Neuronal stem cell (in vitro differentiated cells): ENCODE results near the gene BCAS1.

Experiments
- DNase-seq: peaks from one replicate; pipeline ENCODE4 v3.0.0-alpha.2; 2013; ENCODE audit warnings: low spot score
- H2AFZ ChIP-seq: one replicate; pipeline ENCODE4 v1.6.1; 2013; ENCODE audit warnings: mild to moderate bottlenecking, low read length, inconsistent platforms
- H2AK5ac ChIP-seq: 2 replicates; pipeline ENCODE4 v1.6.1; 2013; ENCODE audit warnings: low read depth, mild to moderate bottlenecking, inconsistent platforms, low read length, moderate library complexity, mixed read lengths
- H2BK120ac ChIP-seq: 2 replicates; pipeline ENCODE4 v1.6.1; 2013; ENCODE audit warnings: low read depth, mild to moderate bottlenecking, inconsistent platforms, low read length, moderate library complexity, mixed read lengths
- H2BK12ac ChIP-seq: one replicate; pipeline ENCODE4 v1.6.1; 2013; ENCODE audit warnings: low read length, inconsistent platforms
- H2BK15ac ChIP-seq: 2 replicates; pipeline ENCODE4 v1.6.1; 2013; ENCODE audit warnings: mild to moderate bottlenecking, low read length, inconsistent platforms, mixed read lengths
- H2BK5ac ChIP-seq: one replicate; pipeline ENCODE4 v1.6.1; 2013; ENCODE audit warnings: inconsistent platforms, mild to moderate bottlenecking, low read length, moderate library complexity
- H3K14ac ChIP-seq: one replicate; pipeline ENCODE4 v1.6.1; 2013; ENCODE audit warnings: low read length, inconsistent platforms
- H3K18ac ChIP-seq: 2 replicates; pipeline ENCODE4 v1.6.1; 2013; ENCODE audit warnings: low read length, inconsistent platforms
- H3K23ac ChIP-seq: 2 replicates; pipeline ENCODE4 v1.6.1; 2013; ENCODE audit warnings: low read depth, mild to moderate bottlenecking, mixed read lengths, low read length, inconsistent platforms; ENCODE audit not compliant: poor library complexity
- H3K27ac ChIP-seq: replicated peaks from 3 replicates; pipeline ENCODE4 v1.5.1; 2013; ENCODE audit warnings: low read length, inconsistent platforms
- H3K27me3 ChIP-seq, 3 experiments: 2 replicates each; pipeline ENCODE4 v1.6.1; 2013; ENCODE audit warnings: low read length in 3 of 3, mild to moderate bottlenecking in 2 of 3, inconsistent platforms in 1 of 3, low read depth in 1 of 3, mixed read lengths in 1 of 3, moderate library complexity in 1 of 3; ENCODE audit not compliant: control insufficient read depth in 3 of 3, insufficient read depth in 3 of 3
- H3K36me3 ChIP-seq, 2 donors: replicated peaks in 1 of 2; 2 replicates each; pipeline ENCODE4 v1.6.1; 2013; ENCODE audit warnings: low read length in 2 of 2; ENCODE audit not compliant: control insufficient read depth in 2 of 2, insufficient read depth in 2 of 2
- H3K4ac ChIP-seq: 2 replicates; pipeline ENCODE4 v1.6.1; 2013; ENCODE audit warnings: inconsistent platforms, mild to moderate bottlenecking, low read length, moderate library complexity
- H3K4me1 ChIP-seq, 2 donors: 1 replicate in 1 of 2; 2 replicates in 1 of 2; pipeline ENCODE4 v1.6.1; 2013; ENCODE audit warnings: low read length in 2 of 2, low read depth in 1 of 2; ENCODE audit not compliant: control insufficient read depth in 2 of 2, insufficient read depth in 1 of 2
- H3K4me2 ChIP-seq: one replicate; pipeline ENCODE4 v1.6.1; 2013; ENCODE audit warnings: mild to moderate bottlenecking, low read length, inconsistent platforms; ENCODE audit not compliant: insufficient read depth, poor library complexity, severe bottlenecking
- H3K4me3 ChIP-seq, 2 donors: 2 replicates each; pipeline ENCODE4 v1.5.1; 2013; ENCODE audit warnings: low read length in 2 of 2, mild to moderate bottlenecking in 2 of 2, inconsistent platforms in 1 of 2, moderate library complexity in 1 of 2
- H3K79me1 ChIP-seq: one replicate; pipeline ENCODE4 v1.6.1; 2013; ENCODE audit warnings: low read depth, mild to moderate bottlenecking, inconsistent platforms, low read length, moderate library complexity
- H3K9ac ChIP-seq: one replicate; pipeline ENCODE4 v1.6.1; 2013; ENCODE audit warnings: mild to moderate bottlenecking, low read depth, low read length, inconsistent platforms; ENCODE audit not compliant: poor library complexity
- H3K9me3 ChIP-seq, 2 donors: replicated peaks in 1 of 2; 2 replicates each; pipeline versions ENCODE3 to v1.6.1; 2013; ENCODE audit warnings: low read length in 2 of 2, mild to moderate bottlenecking in 2 of 2, inconsistent platforms in 1 of 2, low read depth in 1 of 2, mixed read lengths in 1 of 2, moderate library complexity in 1 of 2; ENCODE audit not compliant: control insufficient read depth in 2 of 2, insufficient read depth in 1 of 2
- H4K8ac ChIP-seq: one replicate; pipeline ENCODE4 v1.6.1; 2013; ENCODE audit warnings: low read depth, mild to moderate bottlenecking, inconsistent platforms, low read length, moderate library complexity
- H4K91ac ChIP-seq: one replicate; pipeline ENCODE4 v1.6.1; 2013; ENCODE audit warnings: low read length, low read depth, mild to moderate bottlenecking, inconsistent platforms; ENCODE audit not compliant: poor library complexity
- WGBS, 2 donors: extraction: QIAGEN DNeasy Blood & Tissue Kit; methylation state at CpG; one replicate each; pipeline ENCODE4 v1.1.7; 2013; ENCODE audit warnings: missing lambda C conversion rate in 2 of 2, mixed read lengths in 1 of 2; ENCODE audit not compliant: insufficient read length in 2 of 2, insufficient replicate concordance in 1 of 2; ENCODE audit errors: extremely low coverage in 2 of 2; 5-methylcytosine and 5-hydroxymethylcytosine counted together

Gene BCAS1

DNA sequence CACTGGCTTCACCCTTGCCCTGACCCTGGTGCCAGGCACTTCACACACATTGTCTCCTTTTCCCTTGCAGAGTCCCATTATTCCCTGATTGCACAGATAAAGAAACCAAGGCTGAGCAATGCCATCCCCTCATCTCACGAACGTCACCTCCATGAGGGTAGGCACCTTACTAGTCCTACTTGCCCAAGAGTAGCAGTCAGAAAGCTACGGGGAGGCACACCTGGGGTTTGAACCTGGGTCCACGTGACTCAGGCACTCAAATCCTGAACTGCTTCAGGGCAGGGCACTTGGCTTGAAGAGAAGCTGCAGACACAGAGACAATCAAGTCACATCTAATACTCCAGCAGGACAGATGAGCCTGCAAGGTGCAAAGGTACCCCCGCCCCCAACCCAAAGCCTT is 1.9 kb downstream of the BCAS1 start:
- Histone ChIP-seq H3K14ac (no peak overlapping the region), H4K91ac (no peak overlapping the region), H3K4me3 (no peak overlapping the region), H4K8ac (no peak overlapping the region), H3K4me1 (peaks cover 0 to 2% of the 10 kb centered on the region in 2 donors), H3K36me3 (no peaks in the 10 kb centered on the region), H3K4me2 (no peak overlapping the region), H2BK120ac (no peak overlapping the region), H3K4ac (no peak overlapping the region), H2BK15ac (no peak overlapping the region), H2BK5ac (no peak overlapping the region), H3K79me1 (no peaks in the 10 kb centered on the region), H2AK5ac (no peak overlapping the region), H3K23ac (no peak overlapping the region), H2AFZ (no peak overlapping the region), H2BK12ac (no peak overlapping the region), H3K18ac (no peak overlapping the region), H3K9me3 (no peaks in the 10 kb centered on the region), H3K27me3 (peaks cover 0 to 13% (median 0%) of the 10 kb centered on the region in 3 experiments), H3K9ac (no peak overlapping the region), H3K27ac (no peak overlapping the region)
- DNase-seq, result no peak
- no CpG with 5 or more reads among the region's 5 CpGs for WGBS, 2 donors

DNA sequence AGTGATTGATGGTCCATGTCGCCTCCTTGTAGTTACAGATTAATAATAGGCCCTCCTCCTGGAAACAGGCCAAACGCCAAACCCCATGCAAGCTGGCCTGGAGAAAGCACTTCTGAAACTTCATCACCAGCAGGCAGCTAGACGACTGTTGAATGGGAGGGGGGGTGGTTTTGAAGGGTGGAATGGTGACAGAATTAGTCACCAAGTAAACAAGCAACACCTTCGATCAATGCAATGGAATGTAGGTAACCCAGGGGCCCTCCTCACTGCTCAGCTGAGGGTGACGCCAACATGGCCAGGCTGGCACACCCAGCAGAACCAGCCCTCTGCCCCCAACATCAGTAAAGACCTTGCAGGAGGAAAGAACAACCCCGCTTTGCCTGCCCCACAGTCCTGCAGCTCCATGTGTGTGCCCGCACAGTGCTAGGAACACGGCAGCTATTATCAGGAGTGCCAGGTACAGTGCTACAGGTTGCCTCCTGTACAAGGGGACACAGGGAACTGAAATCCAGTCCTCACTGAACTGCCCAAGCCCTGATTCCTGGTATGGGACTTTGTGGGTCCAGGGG is 2.7 kb downstream of the BCAS1 start:
- H4K8ac ChIP-seq, result no peak overlapping the region
- H3K4me3 ChIP-seq, result no peak overlapping the region
- H3K27ac ChIP-seq, result no peak overlapping the region
- no peak overlapping the region for H4K91ac ChIP-seq
- no peak overlapping the region for H3K18ac ChIP-seq
- H3K27me3 ChIP-seq, result peaks cover 0 to 13% (median 0%) of the 10 kb centered on the region in 3 experiments
- H2BK120ac ChIP-seq, result no peak overlapping the region
- no peak overlapping the region for H3K9ac ChIP-seq
- H3K36me3 ChIP-seq, result no peaks in the 10 kb centered on the region
- WGBS, 2 donors, result no CpG with 5 or more reads among the region's 8 CpGs
- no peak overlapping the region for H3K4ac ChIP-seq
- no peak overlapping the region for H2BK15ac ChIP-seq
- no peak overlapping the region for H2BK5ac ChIP-seq
- no peak overlapping the region for H2BK12ac ChIP-seq
- H3K14ac ChIP-seq, result no peak overlapping the region
- no peak overlapping the region for H3K4me2 ChIP-seq
- no peak overlapping the region for H2AK5ac ChIP-seq
- no peaks in the 10 kb centered on the region for H3K79me1 ChIP-seq
- no peak for DNase-seq
- H2AFZ ChIP-seq, result no peak overlapping the region
- H3K23ac ChIP-seq, result peak overlapping the region; percentile 37
- H3K9me3 ChIP-seq, result no peaks in the 10 kb centered on the region
- peaks cover 0 to 2% of the 10 kb centered on the region in 2 donors for H3K4me1 ChIP-seq

- no CpG with 5 or more reads among the region's 7 CpGs for WGBS, 2 donors
- H4K91ac ChIP-seq, result no peak overlapping the region
Measured at GRCh38 chr20:54065601-54066038, 4.8 kb downstream of the BCAS1 start.

DNA sequence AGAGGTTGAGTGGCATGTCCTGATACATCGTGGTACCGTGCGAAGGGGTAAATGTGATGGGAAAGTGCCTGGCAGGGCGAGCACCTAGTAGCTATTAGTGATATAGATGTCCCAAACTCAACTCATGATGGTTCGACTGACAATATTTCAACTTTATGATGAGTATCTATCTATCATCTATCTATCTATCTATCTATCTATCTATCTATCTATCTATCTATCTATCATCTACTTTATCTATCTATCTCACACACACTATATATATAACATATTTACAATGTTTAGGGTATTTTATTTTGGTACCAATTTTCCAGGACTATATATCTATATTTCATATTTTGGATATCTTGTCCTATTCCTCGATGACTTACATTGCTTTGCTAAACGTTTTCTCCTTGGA is 5.5 kb downstream of the BCAS1 start:
- Histone ChIP-seq H2BK5ac (no peak overlapping the region), H3K27me3 (peaks cover 0 to 13% (median 0%) of the 10 kb centered on the region in 3 experiments), H3K4me2 (no peak overlapping the region), H3K27ac (no peak overlapping the region), H3K14ac (no peak overlapping the region), H2BK120ac (no peak overlapping the region), H3K4ac (no peak overlapping the region), H3K4me1 (peaks cover 2% of the 10 kb centered on the region in 2 donors), H2BK15ac (no peak overlapping the region), H3K23ac (no peak overlapping the region), H2AK5ac (no peak overlapping the region), H3K9me3 (no peaks in the 10 kb centered on the region), H3K18ac (no peak overlapping the region), H4K8ac (no peak overlapping the region), H2BK12ac (no peak overlapping the region), H3K79me1 (no peaks in the 10 kb centered on the region), H2AFZ (no peak overlapping the region), H4K91ac (no peak overlapping the region), H3K4me3 (no peak overlapping the region), H3K36me3 (no peaks in the 10 kb centered on the region), H3K9ac (no peak overlapping the region)
- WGBS, 2 donors, result no CpG with 5 or more reads among the region's 7 CpGs
- no peak for DNase-seq

More at GRCh38 chr20:54065601-54066038, 4.8 kb downstream of the BCAS1 start:
- Histone ChIP-seq H3K4ac (no peak overlapping the region), H2AFZ (no peak overlapping the region), H3K4me2 (no peak overlapping the region), H2BK15ac (no peak overlapping the region), H3K4me3 (no peak overlapping the region), H3K23ac (no peak overlapping the region), H3K4me1 (peaks cover 2% of the 10 kb centered on the region in 2 donors), H3K14ac (no peak overlapping the region), H2BK12ac (no peak overlapping the region), H3K27ac (no peak overlapping the region), H3K79me1 (no peaks in the 10 kb centered on the region), H4K8ac (no peak overlapping the region), H3K9ac (no peak overlapping the region), H2BK120ac (no peak overlapping the region), H3K18ac (no peak overlapping the region), H3K27me3 (peaks cover 0 to 13% (median 0%) of the 10 kb centered on the region in 3 experiments), H3K9me3 (no peaks in the 10 kb centered on the region), H3K36me3 (no peaks in the 10 kb centered on the region), H2AK5ac (no peak overlapping the region), H2BK5ac (no peak overlapping the region)
- no peak for DNase-seq
